ENCODE results near the gene MYMX.
A peak's percentile ranks its signal among the peaks of the same experiment; 100 is the strongest.
"Not testable (repeated sequence)": the region's sequence is repeated elsewhere in the genome, so short reads cannot be mapped to it uniquely, and the experiment has no call there.

MYMX gene

DNA sequence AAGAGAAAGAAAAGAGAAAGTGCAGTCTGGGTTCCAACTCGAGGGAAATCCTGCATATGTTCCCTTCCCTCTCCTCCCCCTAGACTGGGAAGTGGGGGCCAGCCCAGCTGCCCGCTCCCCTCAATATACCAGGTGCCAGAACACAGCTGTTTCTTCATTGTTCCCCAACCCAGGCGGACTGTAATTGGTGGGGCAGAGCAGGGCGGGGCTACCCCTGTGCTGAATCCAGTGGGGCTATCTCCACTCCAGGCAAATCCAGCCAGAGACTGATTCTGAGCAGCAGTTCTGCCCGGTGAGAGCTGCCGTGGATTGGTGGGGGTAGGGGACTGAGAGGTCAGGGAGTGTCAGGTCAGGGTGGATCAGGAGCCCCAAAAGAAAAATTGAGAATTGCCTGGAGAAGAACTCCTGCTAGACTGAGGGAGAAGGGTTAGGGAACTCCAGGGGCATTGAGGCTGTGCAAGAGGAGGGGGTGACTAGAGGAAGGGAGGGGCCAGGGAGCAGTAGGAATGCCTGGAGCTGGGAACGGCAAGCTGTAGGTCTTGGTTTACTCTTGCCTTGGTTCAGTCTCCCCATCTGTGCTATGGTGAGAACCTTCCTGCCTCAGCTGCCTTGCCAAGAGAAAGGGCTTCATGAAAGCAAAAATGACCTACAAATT lies at the start of gene MYMX:
Gene MYMX (plus strand): TSS at position 250 of the 655 bp plus-strand sequence. CDS start 546 bp downstream, outside the sequence.
- DNase-seq: no peak

DNA sequence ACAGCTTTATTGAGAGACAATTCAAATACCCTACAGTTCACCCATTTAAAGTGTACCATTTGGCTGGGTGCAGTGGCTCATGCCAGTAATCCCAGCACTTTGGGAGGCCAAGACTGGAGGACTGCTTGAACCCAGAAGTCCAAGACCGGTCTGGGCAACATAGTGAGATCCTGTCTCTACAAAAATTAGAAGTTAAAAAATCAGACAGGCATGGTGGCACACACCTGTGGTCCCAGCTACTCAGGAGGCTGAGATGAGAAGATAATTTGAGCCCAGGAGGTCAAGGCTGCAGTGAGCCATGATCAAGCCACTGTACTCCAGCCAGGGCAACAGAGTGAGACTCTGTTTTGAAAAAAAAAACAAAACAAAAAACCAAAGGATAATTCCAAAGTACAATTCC lies 49.2 kb upstream of the MYMX start:
- no peak for DNase-seq

DNA sequence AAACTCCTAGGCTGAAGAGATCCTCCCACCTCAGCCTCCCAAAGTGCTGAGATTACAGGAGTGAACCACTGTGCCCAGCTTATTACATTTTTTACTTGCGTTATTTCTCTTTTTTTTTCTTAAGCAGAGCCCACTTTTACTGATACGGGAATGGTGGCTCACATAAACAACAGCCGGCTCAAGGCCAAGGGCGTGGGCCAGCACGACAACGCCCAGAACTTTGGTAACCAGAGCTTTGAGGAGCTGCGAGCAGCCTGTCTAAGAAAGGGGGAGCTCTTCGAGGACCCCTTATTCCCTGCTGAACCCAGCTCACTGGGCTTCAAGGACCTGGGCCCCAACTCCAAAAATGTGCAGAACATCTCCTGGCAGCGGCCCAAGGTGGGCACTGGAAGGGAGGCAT lies 47.6 kb upstream of the MYMX start:
- no peak for DNase-seq

DNA sequence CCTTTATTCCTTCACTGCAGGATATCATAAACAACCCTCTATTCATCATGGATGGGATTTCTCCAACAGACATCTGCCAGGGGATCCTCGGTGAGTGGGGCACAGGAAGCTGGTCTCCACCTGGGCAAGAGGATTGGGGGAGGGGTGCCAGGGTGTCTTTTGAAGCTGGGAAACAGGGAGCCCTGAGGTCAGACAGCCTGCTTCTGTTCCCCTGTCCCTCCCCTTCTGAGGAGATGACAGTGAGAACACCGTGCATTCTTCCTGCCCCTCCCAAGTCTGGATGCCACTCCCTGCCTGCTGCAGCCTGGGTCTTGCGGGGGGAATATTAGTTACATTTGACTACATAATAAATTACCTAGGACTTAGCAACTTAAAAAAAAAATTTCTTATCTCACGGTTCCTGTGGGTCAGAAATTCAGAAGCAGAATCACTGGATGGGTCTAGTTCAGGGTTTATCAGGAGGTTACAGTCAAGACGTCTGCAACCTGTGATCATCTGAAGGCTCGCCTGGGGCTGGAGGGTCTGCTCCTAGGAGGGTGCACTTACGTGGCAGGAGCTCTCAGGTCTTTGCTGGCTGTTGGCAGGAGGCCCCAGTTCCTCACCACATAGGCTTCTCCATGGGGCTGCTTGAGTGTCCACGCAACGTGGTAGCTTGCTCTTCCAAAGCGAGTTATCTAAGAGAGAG lies 46.7 kb upstream of the MYMX start:
- DNase-seq: no peak

DNA sequence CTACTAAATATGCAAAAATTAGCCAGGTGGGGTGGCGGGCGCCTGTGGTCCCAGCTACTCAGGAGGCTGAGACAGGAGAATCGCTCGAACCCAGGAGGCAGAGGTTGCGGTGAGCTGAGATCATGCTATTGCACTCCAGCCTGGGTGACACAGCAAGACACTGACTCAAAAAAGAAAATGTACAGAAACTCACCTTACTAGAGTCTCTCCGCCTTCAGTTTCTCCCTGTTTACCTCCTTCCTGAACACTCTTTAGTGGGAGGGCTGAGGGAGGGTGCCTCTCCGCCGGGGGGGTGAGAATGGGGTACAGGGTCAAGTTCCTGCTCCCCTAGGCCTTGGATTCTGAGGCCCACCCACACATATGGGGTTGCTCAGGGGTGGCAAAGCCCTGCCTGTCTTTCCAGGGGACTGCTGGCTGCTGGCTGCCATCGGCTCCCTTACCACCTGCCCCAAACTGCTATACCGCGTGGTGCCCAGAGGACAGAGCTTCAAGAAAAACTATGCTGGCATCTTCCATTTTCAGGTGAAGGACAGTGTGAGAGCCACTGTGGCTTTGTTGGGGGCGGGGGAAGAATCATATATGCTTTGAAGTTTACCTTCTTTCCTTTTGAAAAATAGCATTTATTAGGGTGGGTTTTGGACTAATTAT lies 44.7 kb upstream of the MYMX start:
- no peak for DNase-seq

DNA sequence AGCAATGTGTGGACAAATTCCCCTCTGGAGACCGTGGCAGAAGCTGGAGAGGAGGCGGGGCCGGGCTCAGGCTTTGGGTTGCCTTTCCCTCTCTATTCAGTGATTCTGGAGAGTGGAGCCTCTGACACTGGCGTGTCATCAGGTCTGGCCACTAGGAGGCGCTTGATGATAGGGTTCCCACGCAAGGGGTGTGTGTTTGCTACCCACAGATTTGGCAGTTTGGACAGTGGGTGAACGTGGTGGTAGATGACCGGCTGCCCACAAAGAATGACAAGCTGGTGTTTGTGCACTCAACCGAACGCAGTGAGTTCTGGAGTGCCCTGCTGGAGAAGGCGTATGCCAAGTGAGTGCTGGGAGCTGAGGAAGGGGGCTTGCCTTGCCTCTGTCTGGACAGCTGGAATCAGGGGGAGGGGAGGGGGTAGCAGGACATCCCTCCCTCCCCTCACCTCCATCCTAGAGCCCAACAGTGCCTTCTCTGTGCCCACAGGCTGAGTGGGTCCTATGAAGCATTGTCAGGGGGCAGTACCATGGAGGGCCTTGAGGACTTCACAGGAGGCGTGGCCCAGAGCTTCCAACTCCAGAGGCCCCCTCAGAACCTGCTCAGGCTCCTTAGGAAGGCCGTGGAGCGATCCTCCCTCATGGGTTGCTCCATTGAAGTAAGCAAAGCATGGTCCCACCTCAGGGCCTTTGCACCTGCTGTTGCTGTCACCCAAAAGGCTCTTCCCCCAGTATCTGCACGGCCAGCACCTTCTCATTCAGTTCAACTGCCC lies 43.8 kb upstream of the MYMX start:
- peak; percentile 61 for DNase-seq

DNA sequence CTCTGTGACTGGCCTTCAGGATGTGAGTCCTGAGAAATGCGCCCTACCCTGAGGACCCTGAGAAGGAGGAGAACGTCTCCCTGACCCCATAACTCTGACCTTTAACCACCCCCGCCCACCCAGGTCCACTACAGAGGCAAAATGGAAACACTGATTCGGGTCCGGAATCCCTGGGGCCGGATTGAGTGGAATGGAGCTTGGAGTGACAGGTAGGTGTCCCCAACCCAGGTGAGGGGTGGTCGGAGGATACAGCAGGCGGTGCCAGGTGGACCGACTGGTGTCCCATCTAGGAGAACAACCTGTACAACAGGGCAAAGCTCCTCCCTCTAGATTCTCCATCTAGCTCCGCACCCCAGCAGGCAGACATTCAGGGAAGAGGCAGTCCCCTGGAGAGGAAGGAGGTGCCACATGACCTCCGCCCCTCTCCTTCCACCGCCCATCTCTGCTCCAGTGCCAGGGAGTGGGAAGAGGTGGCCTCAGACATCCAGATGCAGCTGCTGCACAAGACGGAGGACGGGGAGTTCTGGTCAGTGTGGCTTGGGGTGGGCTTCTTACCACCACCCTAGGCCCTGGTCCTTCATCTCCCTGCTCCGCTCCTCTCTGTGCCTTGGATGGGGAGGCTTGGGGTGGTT lies 40.5 kb upstream of the MYMX start:
- no peak for DNase-seq

DNA sequence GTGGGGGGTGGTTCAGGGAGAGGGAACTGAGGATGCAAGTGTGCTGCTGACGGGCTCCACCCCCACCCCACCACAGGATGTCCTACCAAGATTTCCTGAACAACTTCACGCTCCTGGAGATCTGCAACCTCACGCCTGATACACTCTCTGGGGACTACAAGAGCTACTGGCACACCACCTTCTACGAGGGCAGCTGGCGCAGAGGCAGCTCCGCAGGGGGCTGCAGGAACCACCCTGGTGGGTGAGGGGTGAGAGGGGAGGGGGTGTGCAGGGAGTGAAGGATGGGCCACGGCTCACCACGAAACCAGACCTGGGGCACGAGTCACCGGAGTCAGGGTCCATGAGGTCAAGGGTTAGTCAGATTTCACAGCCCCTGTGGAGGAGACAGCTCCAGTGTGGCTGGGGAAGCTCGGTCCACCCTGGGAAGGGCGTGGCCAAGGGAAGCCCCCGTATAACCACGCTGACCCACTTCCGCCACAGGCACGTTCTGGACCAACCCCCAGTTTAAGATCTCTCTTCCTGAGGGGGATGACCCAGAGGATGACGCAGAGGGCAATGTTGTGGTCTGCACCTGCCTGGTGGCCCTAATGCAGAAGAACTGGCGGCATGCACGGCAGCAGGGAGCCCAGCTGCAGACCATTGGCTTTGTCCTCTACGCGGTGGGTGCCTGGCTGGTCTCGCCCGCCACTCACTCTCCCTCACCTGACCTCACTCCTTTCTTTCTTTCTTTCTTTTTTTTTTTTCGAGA lies 39.8 kb upstream of the MYMX start:
- DNase-seq: no peak

DNA sequence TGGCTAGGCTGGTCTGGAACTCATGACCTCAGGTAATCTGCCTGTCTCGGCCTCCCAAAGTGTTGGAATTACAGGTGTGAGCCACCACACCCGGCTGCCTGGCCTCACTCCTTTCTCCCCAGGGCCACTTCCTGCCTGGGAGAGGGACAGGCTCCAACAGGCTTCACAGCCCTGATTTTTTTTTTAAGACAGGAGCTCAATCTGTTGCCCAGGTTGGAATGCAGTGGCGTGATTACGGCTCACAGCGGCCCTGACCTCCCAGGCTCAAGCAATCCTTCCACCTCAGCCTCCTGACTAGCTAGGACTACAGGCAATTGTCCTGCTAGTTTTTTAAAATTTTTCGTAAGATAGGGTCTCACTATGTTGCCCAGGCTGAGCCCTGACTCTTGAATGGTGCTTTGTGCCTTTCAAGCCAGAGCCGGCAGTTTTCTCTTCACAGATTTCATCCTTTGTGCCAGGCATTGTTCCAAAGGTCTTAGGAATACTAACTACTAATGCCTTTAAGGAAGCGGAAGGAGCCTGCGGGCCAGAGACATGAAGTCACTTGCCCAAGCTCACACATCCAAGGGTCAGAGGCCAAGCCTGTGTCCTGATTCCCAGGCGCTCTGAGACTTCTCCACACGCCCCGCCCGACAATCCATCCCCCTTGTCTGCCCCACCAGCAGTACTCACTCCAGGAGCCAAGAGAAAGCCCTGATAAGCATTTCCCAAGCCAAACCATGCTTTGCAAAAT lies 38.9 kb upstream of the MYMX start:
- DNase-seq: no peak

DNA sequence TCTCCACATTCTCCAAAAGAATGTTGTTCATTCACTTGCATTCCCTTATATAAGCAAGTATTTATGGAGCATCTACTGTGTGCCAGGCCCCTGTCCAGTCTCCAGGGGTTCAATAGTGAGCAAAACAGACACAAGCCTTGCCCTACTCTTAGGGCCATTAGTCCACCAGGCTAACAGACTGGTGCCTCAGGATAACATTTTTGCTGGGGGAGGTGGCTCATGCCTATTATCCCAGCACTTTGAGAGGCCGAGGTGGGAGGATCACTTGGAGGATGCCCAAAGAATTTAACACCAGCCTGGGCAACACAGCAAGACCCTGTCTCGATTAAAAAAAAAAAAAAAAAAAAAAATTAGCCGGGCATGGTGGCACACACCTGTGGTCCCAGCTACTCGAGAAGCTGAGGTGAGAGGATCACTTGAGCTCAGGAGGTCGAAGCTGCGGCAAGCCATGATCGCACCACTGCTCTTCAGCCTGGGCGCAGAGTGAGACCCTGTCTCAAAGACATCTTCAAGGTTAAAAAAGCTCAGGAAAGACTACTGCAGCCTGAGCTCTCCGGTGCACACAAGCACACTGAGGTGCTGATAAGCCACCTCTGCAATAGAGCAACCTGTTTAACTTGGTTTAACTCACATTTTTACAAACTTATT lies 38.2 kb upstream of the MYMX start:
- no peak for DNase-seq

DNA sequence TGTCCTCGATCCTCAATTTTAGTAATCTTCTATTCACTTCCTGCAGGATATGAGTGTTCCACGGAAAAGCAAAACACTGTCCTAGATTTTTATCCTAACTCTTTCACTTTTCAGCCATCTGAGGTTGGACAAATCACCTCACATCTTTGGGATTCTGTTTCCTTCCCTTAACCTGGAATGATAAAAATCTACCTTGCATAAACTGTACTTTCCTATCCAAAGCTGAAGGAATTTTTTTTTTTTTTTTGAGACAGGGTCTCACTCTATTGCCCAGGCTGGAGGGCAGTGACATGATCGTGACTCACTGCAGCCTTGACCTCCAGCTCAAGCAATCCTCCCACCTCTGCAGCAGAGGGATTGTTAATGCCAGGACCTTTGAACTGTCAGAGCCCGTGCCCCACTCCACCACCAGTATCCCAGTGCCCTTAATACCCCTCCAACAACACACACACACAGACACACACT lies 37.6 kb upstream of the MYMX start:
- no peak for DNase-seq

DNA sequence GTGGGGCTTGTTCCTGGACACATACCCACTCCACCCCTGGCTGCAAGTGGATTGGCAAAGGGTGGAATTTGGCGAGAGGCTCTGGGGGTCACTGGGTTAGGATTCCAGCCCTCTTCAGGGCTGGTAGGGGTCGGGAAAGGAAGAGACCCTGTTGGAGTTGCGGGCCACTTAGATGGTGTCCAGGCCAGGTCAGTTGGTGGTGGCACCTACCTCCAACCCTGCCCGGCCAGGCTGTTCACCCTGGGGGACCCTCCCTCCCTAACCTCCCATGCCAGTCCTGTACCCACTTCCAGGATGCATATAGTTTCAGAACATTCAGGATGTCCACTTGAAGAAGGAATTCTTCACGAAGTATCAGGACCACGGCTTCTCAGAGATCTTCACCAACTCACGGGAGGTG lies 37.1 kb upstream of the MYMX start:
- DNase-seq: no peak

DNA sequence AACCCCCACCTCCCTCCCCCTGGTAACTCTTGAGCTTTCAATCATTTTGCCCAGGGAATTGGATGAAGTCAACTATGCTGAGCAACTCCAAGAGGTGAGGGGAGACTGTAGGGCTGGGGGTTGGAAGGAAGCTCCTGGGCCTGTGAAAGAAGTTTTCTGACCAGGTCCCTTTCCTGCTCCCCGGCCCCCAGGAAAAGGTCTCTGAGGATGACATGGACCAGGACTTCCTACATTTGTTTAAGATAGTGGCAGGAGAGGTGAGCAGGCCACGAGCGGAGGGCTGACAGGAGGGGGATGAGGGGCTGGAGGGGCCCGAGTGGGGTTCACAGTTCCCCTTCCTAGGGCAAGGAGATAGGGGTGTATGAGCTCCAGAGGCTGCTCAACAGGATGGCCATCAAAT lies 36.3 kb upstream of the MYMX start:
- DNase-seq: no peak

DNA sequence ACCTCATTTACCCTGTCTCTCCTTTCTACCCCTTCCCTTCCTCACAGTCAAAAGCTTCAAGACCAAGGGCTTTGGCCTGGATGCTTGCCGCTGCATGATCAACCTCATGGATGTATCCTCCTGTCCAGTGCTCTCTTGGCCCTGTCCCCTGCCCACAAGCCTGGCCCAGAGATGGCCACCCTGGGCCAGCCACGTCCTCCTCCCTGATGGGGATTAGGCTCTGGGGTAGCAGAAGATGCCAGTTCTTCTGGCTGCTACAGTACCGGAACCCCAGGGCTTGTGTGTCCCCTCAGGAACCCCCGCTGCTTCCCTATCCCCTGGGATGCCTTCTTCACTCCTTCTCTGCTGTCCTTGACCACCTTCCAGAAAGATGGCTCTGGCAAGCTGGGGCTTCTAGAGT lies 35.8 kb upstream of the MYMX start:
- no peak for DNase-seq

DNA sequence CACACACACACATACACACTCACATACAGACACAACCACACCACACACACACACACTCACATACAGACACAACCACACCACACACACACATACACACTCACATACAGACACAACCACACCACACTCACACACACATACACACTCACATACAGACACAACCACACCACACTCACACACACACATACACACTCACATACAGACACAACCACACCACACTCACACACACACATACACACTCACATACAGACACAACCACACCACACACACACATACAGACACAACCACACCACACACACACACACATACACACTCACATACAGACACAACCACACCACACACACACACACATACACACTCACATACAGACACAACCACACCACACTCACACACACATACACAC lies 34.9 kb upstream of the MYMX start:
- not testable (repeated sequence) for DNase-seq

DNA sequence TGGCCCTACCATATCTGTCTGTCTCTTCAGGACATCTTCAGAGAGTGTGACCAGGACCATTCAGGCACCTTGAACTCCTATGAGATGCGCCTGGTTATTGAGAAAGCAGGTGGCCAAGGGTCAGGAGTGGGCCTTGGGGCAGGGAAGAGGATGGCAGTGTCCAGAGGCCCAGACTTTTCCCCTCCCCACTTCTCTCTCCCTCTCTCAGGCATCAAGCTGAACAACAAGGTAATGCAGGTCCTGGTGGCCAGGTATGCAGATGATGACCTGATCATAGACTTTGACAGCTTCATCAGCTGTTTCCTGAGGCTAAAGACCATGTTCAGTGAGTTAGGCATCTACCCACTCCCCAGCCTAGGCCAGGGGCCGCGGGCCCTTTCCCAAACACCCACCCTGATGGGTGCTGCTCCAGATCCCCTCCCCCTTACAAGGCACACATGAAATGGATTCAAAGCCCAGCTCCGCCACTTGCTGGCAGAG lies 33.8 kb upstream of the MYMX start:
- no peak for DNase-seq

DNA sequence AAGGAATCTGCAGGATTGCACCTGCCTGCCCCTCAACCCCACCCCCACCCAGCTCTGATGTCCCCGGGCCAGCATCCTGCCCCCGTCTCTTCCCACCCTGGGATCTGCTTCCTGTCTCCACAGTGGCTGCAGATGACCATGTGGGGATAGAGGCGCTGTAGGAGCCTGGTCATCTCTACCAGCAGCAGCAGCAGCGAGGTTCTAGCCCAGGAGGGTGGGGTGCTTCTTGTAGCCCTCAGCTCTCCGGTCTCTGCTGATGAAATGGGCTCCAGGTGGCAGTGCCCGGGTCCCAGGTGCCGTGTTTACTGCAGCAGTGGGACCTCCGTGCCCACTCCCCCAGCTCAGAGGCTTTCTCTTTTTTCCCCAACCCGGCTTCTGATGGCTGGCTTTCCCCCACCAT lies 32.9 kb upstream of the MYMX start:
- DNase-seq: no peak

DNA sequence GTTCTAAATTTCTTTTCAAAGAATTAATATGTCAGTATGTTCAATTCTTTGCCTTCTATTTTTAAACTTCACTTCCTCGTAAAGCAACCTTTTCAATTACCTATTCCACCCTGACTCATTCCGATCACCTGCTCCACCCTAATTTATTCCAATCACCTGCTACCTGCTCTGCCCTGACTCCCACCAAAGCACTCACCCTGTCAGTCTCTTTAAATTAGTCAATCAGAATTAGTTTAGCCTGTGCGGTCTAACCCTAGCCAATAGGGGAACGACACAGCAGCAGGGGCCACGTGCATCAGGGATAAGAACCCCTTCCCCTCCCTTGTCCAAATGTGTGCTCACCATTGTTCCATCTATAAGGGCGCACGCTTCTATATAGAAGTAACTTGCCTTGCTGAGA lies 31.4 kb upstream of the MYMX start:
- peak; percentile 44 for DNase-seq

DNA sequence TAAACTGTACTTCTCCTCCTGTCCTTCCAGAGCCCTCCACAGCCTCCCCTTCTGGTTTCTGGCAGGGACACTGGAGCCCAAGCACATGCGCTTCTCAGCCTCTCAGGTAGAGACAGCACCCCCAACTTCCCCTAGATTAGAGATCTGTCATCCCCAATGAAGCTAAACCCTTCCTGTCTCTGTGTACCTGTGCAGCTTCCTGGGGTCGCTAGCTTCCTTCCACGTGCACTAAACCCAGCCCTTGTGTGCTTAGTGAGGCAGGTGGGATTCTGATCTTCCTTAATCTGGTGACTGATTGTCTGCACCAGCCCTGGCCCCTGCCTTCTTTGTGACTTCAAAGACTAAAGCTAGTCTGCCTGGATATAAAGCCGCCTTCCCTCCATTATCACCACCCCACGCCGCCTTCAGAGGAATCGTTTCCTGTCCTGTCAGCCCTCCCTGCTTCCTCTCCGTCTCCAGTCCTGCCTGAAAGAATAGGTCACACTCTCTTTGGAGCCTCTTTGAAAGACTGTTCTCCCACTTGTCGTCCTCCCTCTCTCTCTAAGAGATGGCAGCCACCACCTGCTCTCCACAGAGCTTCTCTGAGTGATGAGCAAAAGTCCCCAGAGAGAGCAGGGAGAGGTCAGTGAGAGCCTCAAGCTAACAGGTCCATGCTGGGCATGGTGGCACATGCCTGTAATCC lies 30.6 kb upstream of the MYMX start:
- DNase-seq: peak; percentile 42

DNA sequence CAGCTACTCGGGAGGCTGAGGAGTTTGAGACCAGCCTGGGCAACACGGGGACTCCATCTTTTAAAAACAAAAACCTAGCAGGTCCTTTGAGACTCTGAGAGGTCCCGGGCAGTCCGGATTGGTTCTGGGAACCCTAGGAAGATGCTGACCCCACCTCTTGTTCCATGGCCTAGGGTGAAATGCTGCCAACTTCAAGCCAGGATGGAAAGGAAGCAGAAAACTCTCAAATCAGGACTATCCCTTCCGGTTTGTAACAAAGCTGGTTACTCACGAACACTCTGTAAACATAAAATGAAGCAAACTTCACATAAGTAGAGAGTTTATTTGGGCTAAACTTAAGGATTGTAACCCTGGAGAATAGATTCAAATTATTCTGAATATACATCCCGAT lies 30.1 kb upstream of the MYMX start:
- no peak for DNase-seq
